SHP77 treated with DMSO at 0.1 percent for 48 hours (cell line): ENCODE data around the gene DLGAP1.
"Not testable (repeated sequence)": the region's sequence is repeated elsewhere in the genome, so short reads cannot be mapped to it uniquely, and the experiment has no call there.

ENCODE experiments used
- DNase-seq: peaks from one replicate; lab custom pipeline; 2025; lab: John Stamatoyannopoulos, UW

Gene DLGAP1

DNA sequence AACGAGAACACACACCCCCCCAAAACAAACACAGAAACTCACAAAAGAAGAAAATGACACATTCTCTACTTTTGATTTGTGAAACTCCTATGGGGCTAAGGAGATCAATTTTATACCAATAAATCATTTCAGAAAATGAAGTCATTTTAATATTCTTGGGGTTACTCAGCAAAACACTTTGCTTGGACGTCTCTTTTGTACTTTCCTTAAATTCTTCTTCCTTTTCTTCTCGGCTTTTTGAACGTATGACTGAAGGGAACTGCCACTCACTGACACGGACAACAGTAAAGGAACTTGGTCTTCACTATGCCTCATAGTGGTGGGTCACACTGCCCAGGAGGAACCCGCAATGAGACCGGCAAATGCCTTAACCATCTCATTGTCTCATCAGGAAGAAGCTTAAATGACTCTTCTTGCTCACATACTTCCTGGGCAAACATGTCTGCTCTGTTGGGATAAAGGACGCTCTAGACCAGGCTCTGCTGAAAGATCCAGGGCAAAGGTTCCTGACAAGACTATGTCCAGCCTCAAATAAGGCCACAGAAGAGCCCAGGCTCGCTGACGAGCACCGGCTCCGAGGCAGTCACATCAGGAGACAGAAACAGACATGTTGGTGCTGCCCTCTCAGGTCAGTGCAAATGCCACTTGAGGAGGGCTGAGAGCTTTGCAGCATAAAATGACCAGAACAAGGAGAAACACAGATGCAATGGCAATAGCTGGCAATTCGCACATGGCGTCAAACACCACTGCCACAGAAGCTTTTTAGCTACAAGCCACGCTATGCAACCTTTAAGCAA is 799.7 kb downstream of the DLGAP1 start:
- peak; percentile 65 for DNase-seq

DNA sequence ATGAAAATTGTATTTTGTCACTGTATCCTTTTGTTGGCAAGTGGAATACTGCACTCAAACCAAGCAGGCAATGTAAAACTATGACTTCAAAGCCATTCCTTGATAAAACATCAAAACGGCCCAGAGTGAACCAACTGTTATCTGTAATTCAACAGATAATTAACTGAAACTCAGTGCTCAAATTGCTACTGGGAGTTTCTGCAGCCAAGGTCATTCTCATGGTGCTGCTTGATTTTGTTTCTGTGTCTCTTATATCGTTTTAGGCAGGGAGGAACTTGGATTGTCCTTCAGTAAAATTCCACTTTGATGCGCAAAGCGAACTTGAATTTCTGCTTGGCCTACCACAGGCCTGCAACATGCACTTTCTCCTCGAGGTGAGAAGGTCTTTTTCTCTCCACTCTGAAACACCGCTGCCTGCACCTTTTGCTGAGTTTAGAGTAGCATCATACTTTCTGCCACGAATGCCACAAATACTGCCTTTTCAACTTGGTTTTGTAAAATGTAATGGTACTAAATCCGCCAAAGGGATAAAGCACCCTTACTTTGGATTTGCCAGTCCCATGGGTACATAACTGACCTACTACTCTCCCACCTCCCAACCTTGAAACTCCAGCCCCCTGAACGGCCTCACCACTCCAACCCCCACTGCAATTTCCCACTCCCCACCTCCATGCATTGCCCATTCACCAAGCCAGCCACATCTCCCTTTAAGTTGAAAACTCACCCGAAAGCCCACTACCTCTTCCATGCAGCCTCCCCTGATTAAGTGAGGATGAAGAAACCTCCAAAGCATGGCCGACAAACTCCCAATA is 800.5 kb downstream of the DLGAP1 start:
- DNase-seq = peak; percentile 41

DNA sequence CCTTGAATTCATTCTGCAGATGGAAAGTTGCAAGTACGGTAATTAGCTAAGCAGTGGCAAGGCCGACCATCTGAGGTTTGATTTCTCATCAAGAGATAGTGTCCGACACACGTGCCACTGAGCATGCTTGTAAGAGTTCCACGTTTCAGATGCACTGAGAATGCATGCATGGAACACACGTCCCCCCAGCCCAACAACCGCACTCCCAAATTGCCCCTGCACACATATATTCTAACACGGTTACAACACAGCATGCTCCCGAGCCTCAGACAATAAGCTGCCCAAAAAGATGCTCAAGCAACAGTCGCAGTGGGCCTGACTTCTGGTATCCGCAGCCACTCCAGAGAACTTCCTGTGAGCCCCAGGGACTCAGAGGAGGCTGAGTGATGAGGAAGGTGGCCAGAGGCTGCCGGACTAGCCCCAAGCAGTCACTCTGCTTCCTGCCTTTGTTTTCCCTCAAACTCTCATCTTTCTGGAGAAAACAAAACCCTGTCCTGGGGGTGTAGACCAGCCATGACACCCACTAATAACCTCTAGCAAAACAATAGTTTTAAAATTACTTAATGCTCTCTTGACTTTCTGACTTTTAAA is 801.2 kb downstream of the DLGAP1 start:
- peak; percentile 47 for DNase-seq

DNA sequence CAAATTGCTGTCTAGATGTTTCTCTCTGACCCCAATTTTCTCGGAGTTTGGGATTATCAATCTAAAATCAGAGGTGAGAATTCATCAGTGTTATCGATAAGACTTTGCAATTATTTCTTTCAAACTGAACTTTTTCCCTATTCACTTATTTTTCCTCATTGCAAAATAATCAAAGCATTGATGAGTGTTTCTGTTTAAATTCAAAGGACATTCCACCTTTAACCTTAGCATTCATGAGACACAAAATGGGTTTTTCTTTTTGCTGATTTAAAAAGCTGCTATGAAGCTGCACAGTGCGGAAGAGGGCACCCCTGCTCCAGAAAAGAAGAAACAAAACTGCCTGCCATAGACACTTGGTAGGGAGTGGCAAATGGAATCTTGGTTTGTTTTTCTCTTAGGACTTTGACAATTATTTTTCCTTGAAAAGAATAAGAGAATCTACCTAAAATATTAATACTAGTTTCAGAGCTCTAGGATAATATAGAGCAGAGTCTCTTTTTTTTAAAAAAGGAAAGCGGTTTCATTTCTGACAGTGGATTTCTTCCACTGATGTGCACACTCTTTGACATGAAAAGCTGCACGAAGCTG is 801.8 kb downstream of the DLGAP1 start:
- no peak for DNase-seq

DNA sequence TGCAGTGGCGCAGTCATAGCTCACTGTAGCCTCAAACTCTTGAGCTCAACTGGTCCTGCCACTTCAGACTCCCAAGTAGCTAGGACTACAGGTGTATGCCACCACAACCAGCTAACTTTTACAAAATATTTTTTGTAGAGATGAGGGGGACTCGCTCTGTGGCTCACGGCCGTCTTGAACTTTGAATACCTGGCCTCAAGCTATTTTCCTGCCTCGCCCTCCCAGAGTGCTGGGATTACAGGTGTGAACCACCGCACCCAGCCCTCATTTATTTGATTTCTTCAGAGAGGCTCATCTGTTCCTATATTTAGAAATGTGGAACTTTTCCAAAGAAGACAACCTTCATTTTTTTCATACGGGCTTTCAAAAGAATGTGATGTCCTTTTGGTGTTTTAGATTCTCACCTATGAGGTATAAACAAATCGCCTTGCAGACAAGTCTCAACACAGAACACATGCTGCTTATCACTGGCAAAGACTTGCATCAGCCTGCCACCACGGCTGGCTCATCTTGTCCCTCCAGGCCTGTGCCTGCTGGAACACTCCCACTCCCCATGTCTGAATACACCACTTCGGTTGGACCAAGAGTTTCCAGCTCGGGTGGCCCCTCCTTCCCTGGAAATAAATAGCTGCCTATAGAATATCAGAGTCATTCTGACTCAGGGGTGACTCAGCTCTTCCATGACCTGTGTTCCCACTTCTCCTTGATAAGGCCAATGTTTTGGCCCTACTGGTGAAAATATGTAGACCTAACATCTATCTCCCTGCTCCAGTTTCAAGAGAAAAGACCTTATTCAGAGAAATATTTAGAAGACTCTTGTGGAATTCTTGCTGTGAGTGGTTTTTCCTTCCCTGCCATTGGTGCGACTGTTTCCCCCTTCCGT is 802.5 kb downstream of the DLGAP1 start:
- DNase-seq = peak; percentile 92

DNA sequence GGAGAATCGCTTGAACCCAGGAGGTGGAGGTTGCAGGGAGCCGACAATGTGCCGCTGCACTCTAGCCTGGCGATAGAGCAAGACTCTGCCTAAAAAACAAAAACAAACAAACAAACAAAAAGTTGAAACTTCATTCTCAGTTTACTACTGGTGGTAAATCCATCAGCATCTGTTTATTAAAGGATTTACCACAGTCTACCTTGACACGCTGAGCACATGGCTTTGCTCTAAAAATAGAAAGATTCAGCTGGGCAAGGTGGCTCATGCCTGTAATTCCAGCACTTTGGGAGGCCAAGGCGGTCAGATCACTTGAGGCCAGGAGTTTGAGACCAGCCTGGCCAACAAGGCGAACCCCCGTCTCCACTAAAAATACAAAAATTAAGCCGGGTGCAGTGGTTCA is 803.8 kb downstream of the DLGAP1 start:
- DNase-seq = no peak

DNA sequence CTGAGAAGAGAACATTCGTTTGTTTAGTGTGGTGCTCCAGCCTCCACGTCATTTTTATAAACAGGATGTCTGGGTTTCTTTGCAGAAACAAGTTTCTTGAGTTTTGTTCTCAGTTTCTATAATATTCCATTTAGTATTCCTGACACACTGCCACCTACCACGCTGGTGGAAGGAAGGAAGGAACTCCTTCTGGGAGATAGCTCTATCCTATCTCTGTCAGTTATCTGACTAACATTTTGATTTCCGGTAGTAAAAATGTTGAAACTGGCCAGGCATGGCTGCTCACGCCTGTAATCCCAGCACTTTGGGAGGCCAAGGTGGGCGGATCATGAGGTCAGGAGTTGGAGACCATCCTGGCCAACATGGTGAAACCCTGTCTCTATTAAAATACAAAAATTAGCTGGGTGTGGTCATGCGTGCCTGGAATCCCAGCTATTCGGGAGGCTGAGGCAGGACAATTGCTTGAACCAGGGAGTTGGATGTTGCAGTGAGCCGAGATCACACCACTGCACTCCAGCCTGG is 804.5 kb downstream of the DLGAP1 start:
- DNase-seq = not testable (repeated sequence)

DNA sequence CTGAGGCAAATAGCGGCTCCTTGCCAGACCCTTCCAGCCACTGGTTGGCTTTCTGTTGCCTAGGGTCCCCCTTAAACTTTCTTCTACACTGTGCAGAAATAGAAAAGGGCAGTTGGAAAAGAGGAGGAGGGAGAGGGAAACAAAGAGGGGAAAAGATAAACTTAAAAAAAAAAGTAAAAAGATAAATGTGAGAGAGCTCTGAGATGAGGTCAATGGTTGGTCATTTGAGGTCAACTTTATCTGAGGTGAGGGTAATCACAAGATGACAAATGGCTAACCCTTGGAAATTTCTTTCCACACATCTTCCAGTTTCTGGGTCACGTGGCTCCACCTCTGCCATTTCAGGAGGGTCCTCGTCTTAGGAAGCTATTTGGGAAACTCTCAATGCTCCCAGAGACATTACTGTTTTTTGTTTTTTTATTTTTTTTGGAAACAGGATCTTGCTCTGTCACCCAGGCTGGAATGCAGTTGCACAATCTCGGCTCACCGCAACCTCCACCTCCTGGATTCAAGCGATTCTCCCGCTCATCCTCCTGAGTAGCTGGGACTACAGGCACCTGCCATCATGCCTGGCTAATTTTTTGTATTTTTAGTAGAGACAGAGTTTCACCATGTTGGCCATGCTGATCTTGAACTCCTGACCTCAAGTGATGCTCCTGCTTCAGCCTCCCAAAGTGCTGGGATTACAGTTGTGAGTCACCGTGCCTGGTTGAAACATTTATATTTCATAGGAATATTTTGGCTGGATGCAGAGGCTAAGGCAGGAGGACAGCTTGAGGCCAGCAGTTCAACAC is 805.3 kb downstream of the DLGAP1 start:
- no peak for DNase-seq

DNA sequence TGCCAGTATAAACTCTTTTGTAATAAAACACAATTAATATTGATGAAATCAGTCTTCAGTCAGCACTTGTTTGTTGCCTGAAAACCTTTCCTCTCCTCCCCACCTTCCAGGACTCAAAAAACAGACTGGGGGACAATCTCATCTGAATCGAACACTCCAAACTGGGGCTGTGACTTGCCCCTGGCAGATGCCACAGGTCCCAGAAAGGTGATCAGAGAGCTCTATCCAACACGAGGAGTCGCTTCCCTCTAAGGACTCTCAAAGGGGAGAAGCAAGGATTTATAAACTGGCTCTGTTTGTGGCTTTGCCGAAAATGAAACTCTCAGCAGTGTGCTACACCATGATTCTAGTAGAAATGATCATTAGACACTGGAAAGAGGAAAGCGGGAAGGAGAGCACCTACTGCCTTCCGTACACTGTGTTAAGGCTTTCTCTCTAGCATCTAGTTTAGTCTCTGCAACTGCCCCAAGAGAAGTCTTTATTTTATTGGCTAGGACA is 805.9 kb downstream of the DLGAP1 start:
- DNase-seq = no peak

DNA sequence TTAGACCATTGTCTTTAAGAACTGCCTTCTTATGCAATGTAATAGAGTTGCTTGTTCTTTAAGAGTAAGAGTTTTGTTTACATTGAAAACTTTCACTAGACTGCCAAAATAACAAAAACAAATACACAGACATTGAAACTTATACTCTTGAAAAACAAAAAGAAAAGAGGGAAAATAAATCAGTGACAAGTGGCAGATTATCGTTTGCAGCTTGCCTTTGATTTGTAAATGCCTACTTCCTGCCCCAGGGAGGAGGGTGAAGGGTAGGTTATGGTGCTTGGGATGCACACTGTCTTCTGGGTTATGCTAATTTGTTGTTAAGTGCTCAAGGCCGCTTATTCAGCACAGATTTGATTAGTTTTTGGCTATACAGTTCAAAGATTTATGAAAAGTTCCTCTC is 806.5 kb downstream of the DLGAP1 start:
- DNase-seq = no peak

DNA sequence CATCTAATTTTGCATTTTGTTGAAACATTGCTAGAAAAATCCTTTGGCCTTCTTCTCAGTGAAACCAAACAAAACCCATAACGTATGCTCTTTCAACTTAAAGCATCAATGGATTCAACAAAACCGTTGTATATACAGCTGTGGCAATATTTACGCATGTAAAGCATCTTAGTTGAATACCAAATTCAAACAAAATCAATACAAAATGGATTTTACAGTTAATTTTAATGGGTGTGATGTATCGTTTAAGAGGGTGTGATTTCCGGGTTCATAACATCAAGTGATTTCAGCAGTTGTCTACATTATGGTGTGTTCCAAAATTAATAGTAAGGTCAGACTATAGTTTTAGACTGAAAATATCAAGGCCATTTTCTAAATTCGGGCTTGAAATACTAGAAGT is 806.9 kb downstream of the DLGAP1 start:
- peak; percentile 49 for DNase-seq

DNA sequence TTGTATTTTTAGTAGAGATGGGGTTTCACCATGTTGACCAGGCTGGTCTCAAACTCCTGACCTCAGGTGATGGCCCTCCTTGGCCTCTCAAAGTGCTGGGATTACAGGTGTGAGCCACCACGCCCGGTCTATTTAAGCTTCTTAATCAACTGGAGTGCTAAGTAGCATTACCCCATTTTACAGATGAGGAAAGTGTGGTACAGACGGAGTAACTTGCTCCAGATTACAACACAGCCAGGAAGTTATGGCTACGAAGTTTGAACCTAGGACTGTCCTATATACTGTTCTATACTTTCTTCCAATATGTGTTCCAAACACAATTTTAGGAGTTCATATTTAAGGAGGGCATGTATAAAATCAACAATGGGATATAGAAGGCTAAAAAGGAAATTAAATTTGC is 807.5 kb downstream of the DLGAP1 start:
- DNase-seq = no peak

DNA sequence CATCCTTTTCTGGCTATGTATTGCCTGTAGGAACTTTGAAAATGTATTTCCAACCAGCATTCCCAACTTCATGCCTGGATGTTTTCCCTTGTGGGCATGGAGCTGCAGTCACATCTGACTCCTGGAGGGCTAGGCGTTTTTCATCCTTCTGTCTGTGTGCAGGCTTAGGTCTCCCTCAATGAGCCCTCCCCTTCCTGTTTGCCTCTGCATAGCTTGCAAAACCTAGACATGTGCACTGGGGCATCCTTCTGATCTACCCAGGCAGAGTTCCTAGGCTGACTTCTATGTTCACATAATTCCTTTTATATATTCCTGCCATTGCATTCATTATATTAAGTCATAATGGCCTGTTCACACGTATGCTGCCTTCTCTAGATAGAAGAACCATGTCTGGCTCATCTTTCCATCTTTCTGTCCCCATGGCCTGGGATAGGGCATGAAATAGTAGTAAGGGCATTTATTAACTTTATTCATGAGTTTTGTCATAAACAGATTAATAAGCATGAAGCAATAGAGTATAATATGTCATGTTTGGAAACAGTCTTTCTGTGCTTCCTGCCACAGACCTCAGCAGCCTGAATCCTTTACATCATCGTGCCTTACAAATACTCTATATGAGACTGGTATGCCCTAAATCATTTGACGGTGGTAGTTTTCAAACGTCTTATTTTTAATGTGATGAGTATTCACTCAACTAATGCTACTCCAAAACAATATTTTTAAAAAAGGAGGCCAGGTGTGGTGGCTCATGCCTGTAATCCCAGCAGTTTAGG is 809.5 kb downstream of the DLGAP1 start:
- no peak for DNase-seq

DNA sequence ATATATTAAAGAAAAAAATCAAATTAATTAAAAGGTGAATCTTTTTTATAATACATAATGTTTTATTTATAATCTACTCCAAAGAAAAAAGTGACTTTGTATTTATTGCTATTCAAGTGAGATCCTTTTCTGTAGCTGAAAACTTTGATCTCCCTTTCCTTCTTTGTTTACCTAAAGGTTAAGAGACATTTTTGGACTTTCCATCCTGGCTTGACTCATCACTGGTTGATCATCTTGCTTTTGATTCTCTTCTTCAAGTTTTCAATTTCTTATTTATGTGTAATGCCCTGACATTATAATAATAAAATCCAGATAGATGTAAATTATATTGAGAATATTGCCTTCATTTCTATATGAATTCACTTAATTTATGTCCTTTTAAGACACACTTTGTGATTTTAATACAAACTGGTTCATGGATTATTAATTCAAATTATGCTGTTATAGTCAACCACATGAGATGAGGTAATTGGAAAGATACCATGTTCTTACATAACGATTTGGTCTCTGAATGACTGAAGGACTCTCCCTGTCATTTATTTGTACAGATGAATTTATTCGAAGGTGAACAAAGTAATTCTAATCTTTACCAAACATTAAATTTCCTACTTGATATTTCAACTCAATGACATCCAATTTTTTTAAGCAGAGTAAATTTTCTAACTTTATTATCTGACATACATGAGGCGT is 820.7 kb downstream of the DLGAP1 start:
- no peak for DNase-seq

DNA sequence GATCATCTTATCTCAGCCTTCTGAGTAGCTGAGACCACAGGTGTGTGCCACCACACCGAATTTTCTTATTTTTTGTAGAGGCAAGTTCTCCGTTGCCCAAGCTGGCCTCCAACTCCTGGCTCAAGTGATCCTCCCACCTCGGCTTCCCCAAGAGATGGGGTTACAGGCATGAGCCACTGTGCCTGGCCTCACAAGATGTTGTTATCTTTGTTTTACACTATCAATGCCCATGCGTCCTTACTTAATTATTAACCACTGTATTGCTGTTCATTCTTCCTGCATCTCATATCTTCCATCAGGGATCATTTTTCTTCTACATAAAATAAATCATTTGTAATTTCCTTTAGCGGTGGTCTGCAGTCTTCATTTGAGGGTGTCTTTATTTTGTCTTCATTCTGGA is 823.2 kb downstream of the DLGAP1 start:
- no peak for DNase-seq

DNA sequence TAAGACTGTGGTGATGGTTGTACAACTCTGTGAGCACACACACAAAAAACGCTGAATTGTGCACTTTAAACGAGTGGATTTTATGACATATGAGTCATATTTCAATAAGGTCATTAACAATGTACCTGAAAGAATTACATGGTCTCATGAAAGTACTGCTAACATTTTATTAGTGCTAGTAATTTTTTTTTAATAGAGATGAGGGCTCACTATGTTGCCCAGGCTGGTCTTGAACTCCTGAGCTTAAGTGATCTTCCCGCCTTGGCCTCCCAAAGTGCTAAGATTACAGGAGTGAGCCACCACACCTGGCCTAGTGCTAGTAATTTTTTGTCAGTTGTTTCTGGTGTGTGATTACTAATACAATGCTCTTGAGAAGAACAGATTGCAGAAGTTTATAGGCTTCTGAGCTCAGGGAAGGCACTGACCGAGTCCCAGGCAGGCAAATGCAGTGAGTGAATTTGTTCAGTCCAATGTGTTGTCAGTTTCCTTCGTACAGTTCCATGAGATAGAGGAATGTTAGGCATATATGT is 828.1 kb downstream of the DLGAP1 start:
- DNase-seq = no peak

DNA sequence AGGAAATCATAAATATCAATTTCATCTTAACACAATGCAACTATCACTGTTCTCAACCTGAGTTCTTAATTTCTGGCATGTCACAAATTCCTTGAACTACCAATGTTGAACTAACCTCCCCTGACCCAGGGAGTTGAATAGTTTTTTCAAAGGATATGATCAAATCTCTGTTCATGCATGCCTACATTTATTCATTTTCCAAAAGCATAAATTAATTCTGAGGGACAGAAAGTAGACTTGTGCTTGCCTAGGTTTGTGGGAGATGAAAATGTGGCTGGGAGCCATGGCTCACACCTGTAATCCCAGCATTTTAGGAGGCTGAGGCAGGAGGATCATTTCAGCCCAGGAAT is 829.4 kb downstream of the DLGAP1 start:
- no peak for DNase-seq

DNA sequence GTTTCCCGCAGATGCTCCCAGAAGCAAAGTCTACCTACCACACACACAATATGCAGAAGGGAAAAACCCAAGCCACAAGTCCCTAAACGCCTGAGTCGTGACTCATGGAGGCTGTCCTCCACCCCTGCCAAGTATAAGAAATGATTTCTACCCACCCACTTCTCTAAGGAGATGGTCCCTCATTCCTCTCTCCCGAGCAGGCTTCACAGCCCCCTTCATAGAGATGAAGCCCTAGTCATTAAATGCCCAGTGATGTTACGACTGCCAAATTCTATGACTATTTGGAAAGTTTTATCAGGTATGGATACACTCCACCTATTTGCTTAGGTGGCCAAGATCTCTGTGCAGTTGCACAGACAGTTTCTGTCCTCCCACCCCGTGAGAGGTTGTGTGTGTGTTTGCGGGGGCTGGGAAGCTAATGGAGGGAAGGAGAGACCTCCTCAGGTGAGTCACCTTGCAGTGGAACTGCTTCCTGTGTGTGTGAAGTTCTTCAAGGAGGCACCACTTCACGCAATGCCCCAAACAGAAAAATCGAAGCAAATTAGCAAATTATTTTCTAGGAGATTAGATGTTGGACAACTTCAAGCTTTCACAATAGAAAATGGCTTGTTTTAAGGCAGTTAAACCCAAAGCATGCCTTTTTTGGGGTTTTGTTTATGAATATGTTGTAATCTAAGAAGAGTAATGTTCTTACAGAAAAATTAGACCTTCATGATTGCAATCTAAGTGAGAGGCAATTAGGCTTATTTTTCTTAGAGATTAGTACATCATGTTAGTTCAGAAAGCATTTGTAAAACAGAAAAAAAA is 830.0 kb downstream of the DLGAP1 start:
- no peak for DNase-seq
